Liver (tissue), 2 donors: Measurements from ENCODE around the gene ADAM19.

Experiments used
- GABPA ChIP-seq, 2 donors: IDR thresholded peaks in 1 of 2; conservative IDR thresholded peaks in 1 of 2; 2 replicates each; pipeline ENCODE4 v1.6.1; 2016; ENCODE audit warnings: antibody characterized with exemption in 2 of 2, mild to moderate bottlenecking in 1 of 2, moderate library complexity in 1 of 2
- RXRA ChIP-seq, 2 donors: IDR thresholded peaks; 2 replicates each; pipeline ENCODE4 v1.6.1; 2017 to 2018; ENCODE audit warnings: antibody characterized with exemption in 2 of 2, mild to moderate bottlenecking in 1 of 2
- donor health status: healthy.

DNA sequence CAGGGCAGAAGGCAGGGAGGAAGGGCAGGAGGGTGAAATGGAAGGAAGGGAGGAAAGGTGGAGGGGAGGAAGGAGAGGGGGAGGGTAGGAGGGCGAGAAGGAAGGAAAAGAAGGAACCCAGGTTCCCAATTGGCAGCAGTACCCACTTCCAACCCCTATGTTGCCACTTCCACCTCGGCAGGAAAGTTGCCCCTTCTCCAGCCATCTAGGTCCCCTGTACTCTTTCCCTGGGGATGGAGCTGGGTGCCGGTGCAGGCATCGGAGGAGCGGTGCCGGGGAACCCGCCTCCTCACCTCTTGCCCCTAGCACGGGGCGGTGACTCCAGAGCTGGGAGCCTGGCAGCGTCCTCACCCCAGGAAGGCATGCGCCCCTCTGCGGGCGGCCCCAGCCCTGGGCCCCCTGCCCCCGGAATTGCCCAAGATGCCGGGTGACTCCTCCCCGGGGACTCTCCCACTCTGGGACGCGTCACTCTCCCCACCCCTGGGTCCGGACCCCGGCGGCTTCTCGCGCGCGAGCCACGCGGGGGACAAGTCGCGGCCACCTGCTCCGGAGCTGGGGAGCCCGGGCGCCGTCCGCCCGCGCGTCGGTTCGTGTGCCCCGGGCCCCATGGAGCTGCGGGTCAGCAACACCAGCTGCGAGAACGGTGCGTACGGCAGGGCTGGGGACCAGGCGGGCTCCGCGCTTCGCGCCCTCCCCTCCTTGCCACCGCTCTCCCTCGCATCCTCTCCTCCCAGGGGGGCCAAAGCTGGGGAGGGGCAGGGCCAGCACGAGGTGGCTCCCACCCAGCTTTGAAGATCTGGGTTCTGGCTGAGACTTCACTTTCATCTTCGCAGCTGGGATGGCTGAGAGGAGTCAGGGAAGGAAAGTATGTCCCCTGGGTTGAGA is 115.6 kb downstream of the ADAM19 start, which contains the start of gene NIPAL4:
- no peak for TF ChIP-seq GABPA (IDR thresholded peaks at IDR 0.05 in 1 of 2, conservative IDR thresholded peaks at IDR 0.05 in 1 of 2)
- TF ChIP-seq RXRA (IDR thresholded peaks at IDR 0.05), result no peak
